ENCODE measurements around the gene ETFBKMT. TPM values are rescaled to one million over a fixed set of nuclear protein-coding genes. Genes with fewer than 3 reads are reported as not detected.

Gene ETFBKMT
- total RNA-seq, 1 donor from 2014 or later = 3.7 TPM

DNA sequence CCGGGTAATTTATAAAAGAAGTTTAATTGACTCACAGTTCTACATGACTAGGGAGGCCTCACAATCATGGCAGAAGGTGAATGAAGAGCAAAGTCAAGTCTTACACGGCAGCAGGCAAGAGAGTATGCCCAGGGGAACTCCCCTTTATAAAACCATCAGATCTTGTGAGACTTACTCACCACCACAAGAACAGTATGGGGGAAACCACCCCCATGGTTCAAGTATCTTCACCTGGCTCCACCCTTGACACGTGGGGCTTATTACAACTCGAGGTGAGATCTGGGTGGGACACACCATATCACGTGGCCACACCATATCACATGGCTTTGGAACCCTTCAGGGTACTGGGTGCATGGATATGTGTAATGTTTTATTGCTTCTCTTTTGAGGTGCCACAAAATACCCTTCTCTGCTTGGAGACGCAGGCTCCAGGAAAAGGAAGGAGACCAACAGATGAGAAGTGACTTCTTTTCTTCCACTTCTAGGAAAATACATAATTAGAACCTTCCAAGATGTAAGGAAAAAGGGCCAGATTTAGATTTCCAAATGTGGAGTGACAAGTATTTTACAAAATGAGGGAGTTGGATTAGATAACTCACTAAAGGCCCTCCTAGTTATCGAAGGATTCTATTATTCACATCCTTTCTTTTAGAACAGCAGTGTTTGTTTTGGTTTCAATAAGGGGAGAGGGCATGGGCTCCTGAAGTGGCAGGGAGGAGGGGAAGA is 33.1 kb upstream of the ETFBKMT start:
- H3K27ac Mint-ChIP-seq (ENCODE audit: unreplicated experiment) = no peak overlapping the region

GRCh38 chr12:31627456-31628054 is 31.9 kb upstream of the ETFBKMT start:
- H3K36me3 Mint-ChIP-seq (ENCODE audit: unreplicated experiment) = no peaks in the 10 kb centered on the region
- no peak overlapping the region for H3K27ac Mint-ChIP-seq (ENCODE audit: unreplicated experiment)
- no peaks in the 10 kb centered on the region for H3K27me3 Mint-ChIP-seq (ENCODE audit: unreplicated experiment)
- TF ChIP-seq CTCF (IDR thresholded peaks at IDR 0.05) = no peak
- H3K4me1 Mint-ChIP-seq (ENCODE audit: unreplicated experiment) = peaks cover 14% of the 10 kb centered on the region
- DNase-seq (ENCODE audit: extremely low spot score, unreplicated experiment) = no peak
- H3K9me3 Mint-ChIP-seq (ENCODE audit: unreplicated experiment) = no peaks in the 10 kb centered on the region
- no peak overlapping the region for H3K4me3 Mint-ChIP-seq (ENCODE audit: unreplicated experiment)

More for the DNA sequence above, 33.1 kb upstream of the ETFBKMT start:
- H3K9me3 Mint-ChIP-seq (ENCODE audit: unreplicated experiment) = no peaks in the 10 kb centered on the region
- no peaks in the 10 kb centered on the region for H3K27me3 Mint-ChIP-seq (ENCODE audit: unreplicated experiment)
- no peak overlapping the region for H3K4me3 Mint-ChIP-seq (ENCODE audit: unreplicated experiment)
- DNase-seq (ENCODE audit: extremely low spot score, unreplicated experiment) = no peak
- TF ChIP-seq CTCF (IDR thresholded peaks at IDR 0.05) = no peak
- H3K4me1 Mint-ChIP-seq (ENCODE audit: unreplicated experiment) = peaks cover 19% of the 10 kb centered on the region
- no peaks in the 10 kb centered on the region for H3K36me3 Mint-ChIP-seq (ENCODE audit: unreplicated experiment)

- peaks cover 14% of the 10 kb centered on the region for H3K4me1 Mint-ChIP-seq (ENCODE audit: unreplicated experiment)
- no peak for TF ChIP-seq CTCF (IDR thresholded peaks at IDR 0.05)
- H3K9me3 Mint-ChIP-seq (ENCODE audit: unreplicated experiment) = no peaks in the 10 kb centered on the region
- no peak for DNase-seq (ENCODE audit: extremely low spot score, unreplicated experiment)
- H3K36me3 Mint-ChIP-seq (ENCODE audit: unreplicated experiment) = no peaks in the 10 kb centered on the region
- H3K27ac Mint-ChIP-seq (ENCODE audit: unreplicated experiment) = peak overlapping the region; percentile 38
- H3K4me3 Mint-ChIP-seq (ENCODE audit: unreplicated experiment) = no peak overlapping the region
- no peaks in the 10 kb centered on the region for H3K27me3 Mint-ChIP-seq (ENCODE audit: unreplicated experiment)
These were observed 29.4 kb upstream of the ETFBKMT start for GRCh38 chr12:31629756-31630732.

DNA sequence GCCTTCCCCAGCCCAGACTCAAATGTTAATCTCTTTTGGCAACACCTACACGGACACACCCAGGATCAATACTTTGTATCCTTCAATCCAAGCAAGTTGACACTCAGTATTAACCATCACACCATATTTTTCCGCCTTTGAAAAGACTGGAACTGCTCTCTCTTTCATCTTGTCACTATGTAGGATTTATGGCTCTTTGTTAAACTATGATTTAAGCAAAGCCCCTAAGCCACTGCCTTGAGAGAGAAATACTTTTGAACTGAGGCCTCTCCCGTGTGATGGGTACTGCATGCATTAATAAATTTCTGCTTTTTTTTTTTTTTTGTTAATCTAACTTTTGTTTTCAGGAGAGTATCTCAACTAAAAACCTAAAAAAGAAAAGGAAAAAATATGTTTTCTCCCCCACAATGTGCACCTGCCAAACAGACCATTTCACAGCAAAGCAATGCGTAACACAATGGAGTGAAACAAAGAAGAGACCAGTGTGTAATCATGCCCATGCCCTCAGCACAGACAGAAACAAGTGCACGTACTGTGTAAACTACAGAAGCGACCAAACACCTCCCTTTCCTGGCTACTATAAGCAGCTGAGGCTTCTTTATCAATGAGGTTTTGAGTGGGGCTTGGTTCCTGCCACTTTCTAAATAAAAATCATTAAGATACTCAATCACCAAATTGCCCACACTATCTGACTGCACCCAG is 28.3 kb upstream of the ETFBKMT start:
- no peak overlapping the region for H3K4me3 Mint-ChIP-seq (ENCODE audit: unreplicated experiment)

More for the DNA sequence above, 28.3 kb upstream of the ETFBKMT start:
- Mint-ChIP-seq H3K9me3 (ENCODE audit: unreplicated experiment) (no peaks in the 10 kb centered on the region), H3K4me1 (ENCODE audit: unreplicated experiment) (peaks cover 14% of the 10 kb centered on the region), H3K27ac (ENCODE audit: unreplicated experiment) (no peak overlapping the region), H3K36me3 (ENCODE audit: unreplicated experiment) (no peaks in the 10 kb centered on the region), H3K27me3 (ENCODE audit: unreplicated experiment) (no peaks in the 10 kb centered on the region)
- TF ChIP-seq CTCF (IDR thresholded peaks at IDR 0.05) = no peak
- no peak for DNase-seq (ENCODE audit: extremely low spot score, unreplicated experiment)

All from osteocyte (in vitro differentiated cells).